Measurements from ENCODE around the gene HAS3.

HAS3 gene

DNA sequence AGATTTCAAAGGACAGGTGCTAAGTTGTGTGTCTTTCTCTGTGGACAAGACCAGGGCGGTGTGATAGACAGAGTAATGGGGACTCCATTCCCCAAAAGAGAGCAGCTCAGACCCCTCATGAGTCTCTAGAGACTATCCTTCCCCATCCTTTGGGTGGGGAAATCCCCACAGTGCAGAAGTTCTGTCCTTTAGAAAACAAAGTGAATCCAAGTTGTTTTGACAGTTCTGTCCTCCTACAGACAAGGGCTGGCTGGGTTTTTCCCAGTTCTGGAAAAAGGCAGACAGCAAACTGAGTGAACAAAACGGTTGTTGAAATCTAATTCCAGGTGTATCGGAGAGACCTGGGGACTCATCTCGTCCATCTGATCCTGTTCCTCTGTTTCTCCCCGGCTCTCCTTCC, 11.0 kb upstream of the HAS3 start:
- no peak for DNase-seq

DNA sequence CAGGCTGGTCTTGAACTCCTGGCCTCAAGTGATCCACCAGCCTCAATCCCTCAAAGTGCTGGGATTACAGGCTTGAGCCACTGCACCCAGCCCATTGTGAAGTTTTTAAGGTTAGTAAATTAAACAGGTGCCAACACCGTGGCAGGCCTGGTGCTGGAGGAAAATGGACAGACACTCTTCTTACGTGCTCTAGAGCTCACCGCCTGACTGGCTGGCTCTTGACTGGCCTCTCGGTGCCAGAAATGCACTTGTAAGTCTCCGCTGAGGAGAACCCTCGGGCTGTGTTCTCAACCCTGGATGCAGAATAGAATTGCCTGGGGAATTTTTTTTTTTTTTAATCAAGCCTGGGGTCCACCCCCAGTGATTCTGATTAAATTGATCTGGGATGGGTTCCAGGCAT, 10.3 kb upstream of the HAS3 start:
- no peak for DNase-seq

DNA sequence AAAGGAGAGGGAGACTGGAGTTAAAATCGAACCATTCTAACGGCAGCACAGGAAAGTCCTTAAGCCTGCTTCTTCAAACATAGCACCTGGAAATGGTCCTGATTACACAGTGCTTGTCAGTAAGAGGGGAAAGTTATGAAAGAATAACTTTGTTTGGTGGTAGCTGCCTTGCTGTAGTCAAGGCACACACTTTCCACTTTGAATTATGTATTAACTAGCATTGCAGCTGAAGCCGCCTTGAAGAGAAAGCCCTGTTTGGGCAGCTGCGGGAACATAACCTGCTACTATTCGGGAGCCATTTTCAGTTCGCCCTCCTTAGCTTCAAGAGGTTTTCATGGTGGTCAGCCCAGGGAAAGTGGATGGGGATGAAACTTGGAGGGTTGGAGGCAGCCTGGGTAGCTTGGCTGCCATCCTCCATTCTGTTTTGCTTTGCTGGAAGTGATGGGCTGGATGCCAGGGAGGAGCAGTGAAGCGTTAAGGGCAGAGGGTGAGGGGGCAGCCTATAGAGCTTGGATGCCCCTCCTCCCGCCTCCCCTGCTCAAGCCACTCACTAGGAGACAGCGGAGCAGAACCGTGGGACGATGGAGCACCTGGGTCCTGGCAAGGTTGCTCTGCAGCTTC, 5.3 kb upstream of the HAS3 start:
- no peak for DNase-seq

- DNase-seq, result no peak
Observed at GRCh38 chr16:69106491-69107315, 1.2 kb downstream of the HAS3 start.

GRCh38 chr16:69107316-69107962, 2.0 kb downstream of the HAS3 start:
- no peak for DNase-seq

- DNase-seq, result no peak
Observed at GRCh38 chr16:69108064-69108904, 2.8 kb downstream of the HAS3 start.

DNA sequence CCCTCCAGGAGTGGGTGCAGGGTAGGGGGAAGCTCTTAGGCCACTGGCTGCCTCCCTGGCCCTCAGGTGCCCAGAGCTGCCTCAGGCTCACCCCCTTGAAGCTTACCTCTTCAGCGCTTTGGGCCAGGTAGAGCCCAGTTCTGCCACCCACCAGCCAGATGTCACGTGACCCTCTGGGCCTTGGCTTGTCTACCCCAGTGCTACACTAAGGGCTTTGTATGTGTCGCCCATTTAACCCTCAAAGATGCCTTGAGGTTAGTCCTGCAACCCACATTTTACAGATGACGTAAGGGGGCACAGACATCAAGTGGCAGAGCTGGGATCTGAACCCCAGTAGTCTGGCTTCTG, 3.4 kb downstream of the HAS3 start:
- DNase-seq, result no peak

GRCh38 chr16:69109486-69110270, 4.2 kb downstream of the HAS3 start:
- DNase-seq, result no peak

DNA sequence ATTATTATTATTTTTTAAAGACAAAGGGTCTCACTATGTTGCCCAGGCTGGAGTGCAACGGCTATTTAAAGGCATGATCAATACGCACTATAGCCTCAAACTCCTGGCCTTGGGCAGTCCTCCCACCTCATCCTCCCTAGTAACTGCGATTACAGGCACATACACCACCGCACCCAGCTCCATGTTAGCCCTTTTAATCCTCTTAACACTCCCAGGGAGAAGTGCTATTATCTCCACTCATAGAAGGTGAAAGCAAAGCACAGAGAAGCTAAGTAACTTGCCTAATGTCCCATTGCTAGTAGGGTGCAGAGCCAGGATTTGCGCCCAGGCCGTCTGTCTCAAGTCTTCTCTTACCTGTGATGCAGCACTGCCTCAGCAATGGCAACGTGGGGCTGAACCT, 5.0 kb downstream of the HAS3 start:
- DNase-seq, result no peak

- no peak for DNase-seq
Observed at GRCh38 chr16:69111216-69111875, 5.9 kb downstream of the HAS3 start.

DNA sequence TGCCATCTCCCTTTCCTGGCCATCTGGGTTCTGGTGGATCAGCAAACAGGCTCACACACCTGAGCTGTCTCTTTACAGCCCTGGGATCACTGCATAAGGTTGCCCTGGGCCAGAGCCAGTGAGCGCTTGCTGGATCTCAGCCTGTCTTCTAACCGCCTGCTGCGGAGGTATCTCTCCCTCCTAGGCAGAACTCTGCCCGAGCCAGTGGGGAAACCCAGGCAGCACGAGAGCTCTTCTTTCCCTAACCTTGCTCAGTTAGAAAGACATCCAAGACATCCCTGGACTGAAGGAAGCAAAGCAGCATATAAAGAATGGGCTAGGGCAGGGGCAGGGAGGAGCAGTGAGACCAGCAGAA, 6.4 kb downstream of the HAS3 start:
- DNase-seq, result no peak

GRCh38 chr16:69112285-69113129, 7.1 kb downstream of the HAS3 start:
- peak; percentile 37 for DNase-seq

DNA sequence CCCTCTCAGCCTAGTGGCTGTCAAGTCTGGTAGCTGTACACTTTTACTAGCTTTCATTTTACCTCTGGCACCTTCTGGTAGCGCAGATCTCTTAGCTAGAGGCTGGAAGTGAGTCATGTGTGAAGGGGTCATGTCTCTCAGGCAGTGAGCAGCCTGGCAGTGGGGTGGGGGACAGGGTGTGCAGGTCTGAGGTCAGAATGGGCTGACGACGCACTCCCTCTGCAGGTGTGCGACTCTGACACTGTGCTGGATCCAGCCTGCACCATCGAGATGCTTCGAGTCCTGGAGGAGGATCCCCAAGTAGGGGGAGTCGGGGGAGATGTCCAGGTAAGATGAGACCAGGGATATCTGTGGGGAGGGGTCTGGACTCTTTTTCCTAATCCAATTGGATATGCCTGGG, 7.8 kb downstream of the HAS3 start:
- DNase-seq, result no peak

DNA sequence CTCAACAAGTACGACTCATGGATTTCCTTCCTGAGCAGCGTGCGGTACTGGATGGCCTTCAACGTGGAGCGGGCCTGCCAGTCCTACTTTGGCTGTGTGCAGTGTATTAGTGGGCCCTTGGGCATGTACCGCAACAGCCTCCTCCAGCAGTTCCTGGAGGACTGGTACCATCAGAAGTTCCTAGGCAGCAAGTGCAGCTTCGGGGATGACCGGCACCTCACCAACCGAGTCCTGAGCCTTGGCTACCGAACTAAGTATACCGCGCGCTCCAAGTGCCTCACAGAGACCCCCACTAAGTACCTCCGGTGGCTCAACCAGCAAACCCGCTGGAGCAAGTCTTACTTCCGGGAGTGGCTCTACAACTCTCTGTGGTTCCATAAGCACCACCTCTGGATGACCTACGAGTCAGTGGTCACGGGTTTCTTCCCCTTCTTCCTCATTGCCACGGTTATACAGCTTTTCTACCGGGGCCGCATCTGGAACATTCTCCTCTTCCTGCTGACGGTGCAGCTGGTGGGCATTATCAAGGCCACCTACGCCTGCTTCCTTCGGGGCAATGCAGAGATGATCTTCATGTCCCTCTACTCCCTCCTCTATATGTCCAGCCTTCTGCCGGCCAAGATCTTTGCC, 9.0 kb downstream of the HAS3 start:
- no peak for DNase-seq

DNA sequence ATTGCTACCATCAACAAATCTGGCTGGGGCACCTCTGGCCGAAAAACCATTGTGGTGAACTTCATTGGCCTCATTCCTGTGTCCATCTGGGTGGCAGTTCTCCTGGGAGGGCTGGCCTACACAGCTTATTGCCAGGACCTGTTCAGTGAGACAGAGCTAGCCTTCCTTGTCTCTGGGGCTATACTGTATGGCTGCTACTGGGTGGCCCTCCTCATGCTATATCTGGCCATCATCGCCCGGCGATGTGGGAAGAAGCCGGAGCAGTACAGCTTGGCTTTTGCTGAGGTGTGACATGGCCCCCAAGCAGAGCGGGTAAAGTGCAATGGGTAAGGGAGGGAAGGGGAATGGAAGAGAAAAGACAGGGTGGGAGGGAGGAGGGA, 9.5 kb downstream of the HAS3 start:
- no peak for DNase-seq

DNA sequence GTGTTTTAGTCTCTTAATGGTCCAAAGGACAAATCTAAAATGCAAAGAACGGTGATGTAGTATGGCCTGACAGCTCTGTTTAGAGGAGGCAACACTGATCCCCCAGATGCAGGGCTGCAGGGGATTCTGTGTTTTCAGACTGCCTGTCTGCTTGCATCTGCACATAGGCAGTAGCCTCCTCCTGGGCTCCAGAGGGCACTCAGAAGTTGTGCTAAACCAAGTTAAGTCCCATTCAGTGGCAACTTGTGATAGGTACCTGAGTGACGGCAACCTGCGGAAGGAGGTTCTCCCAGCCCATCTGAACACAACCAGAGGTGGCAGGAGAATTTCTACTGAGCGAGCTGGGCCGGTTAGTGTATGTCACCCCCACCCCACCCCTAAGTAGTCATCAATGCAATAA, 9.9 kb downstream of the HAS3 start:
- no peak for DNase-seq

DNA sequence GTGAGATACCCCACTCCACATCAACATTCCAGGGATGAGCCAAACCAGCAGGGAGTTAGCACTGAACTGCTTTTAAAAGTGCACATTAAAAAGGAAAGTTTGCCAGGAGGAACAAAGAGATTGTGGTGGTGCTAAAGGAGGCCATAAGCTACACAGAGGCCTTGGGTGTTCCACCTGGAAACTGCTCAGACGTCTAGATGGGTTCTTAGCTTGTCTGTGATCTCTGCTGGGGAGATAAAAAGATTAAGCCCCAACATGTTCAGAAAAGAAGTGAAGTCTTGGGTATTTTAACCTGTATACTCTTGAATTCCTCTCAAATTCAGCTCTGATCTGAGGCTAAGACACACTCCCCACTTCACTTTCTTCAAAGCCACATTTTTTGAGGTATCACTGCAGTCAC, 10.4 kb downstream of the HAS3 start:
- no peak for DNase-seq

- no peak for DNase-seq
Observed at GRCh38 chr16:69116256-69116875, 10.9 kb downstream of the HAS3 start.

DNA sequence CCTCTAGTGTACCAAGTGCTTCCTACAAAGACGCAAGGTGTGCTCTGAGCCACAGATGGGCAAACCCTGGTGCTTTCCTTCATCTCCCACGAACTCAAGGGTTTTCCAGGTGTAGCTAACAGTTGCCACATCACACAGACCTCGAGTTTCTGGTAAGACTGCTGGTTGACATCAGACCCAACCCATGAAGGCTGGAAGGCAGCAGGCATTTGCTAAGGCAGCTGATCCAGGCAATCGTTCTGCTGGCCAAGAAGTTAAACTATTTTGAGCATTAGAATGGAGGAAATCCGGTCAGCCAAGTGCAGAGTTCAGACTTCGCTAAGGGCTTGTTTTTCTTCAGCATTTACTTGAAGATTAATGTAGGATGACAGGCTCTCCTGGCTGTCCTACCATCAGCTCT, 11.5 kb downstream of the HAS3 start:
- DNase-seq, result no peak

DNA sequence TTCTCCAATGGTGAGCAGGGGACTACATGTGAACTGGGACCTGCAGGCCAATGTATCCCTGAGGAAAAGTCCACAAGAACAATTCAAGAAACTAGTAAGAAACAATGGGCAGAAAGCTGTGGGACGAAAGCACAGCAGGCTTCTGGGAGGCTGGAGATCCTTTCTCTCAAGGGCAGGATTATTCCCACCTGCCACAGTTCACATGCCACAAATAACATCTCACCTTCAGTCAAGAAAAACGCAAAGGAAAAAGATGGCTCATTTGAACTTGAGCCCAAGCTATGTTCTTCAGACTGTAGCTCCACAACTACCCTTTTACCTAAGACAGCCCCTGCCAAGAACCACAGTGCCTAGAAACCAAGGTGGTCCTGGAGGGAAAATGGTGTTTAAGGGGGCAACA, 13.0 kb downstream of the HAS3 start:
- no peak for DNase-seq

Measured in T-helper 9 cell (primary cell).